Non-pigmented ciliary epithelial cell (primary cell): ENCODE data around the gene TECPR2.
A peak's percentile ranks its signal among the peaks of the same experiment; 100 is the strongest.

Experiments used
- DNase-seq: peaks from one replicate; pipeline ENCODE4 v3.0.0-alpha.2; 2010; ENCODE audit warnings: low read depth

The TECPR2 gene

GRCh38 chr14:102427642-102428041 lies 64.9 kb downstream of the TECPR2 start:
- DNase-seq, result no peak

- DNase-seq, result no peak
Measured at GRCh38 chr14:102430212-102430908, 67.6 kb downstream of the TECPR2 start.

GRCh38 chr14:102431751-102432150 lies 69.0 kb downstream of the TECPR2 start:
- DNase-seq, result no peak

- no peak for DNase-seq
Measured at GRCh38 chr14:102434647-102435175, 72.0 kb downstream of the TECPR2 start.

GRCh38 chr14:102437997-102438915 lies 75.5 kb downstream of the TECPR2 start:
- peak; percentile 18 for DNase-seq

GRCh38 chr14:102439556-102439955 lies 76.8 kb downstream of the TECPR2 start:
- DNase-seq, result no peak

GRCh38 chr14:102440392-102440791 lies 77.7 kb downstream of the TECPR2 start:
- no peak for DNase-seq

- DNase-seq, result no peak
Measured at GRCh38 chr14:102442241-102443211, 79.8 kb downstream of the TECPR2 start.

GRCh38 chr14:102445066-102445465 lies 82.3 kb downstream of the TECPR2 start:
- DNase-seq, result no peak

- DNase-seq, result no peak
Measured at GRCh38 chr14:102445641-102446040, 82.9 kb downstream of the TECPR2 start.

GRCh38 chr14:102450206-102451063 lies 87.7 kb downstream of the TECPR2 start:
- DNase-seq, result no peak

- DNase-seq, result no peak
Measured at GRCh38 chr14:102451064-102451352, 88.3 kb downstream of the TECPR2 start.

GRCh38 chr14:102452302-102452701 lies 89.6 kb downstream of the TECPR2 start:
- DNase-seq, result no peak

GRCh38 chr14:102454711-102455110 lies 92.0 kb downstream of the TECPR2 start:
- DNase-seq, result no peak

GRCh38 chr14:102457509-102457908 lies 94.8 kb downstream of the TECPR2 start:
- DNase-seq, result no peak

- DNase-seq, result no peak
Measured at GRCh38 chr14:102461490-102462338, 99.0 kb downstream of the TECPR2 start.

- DNase-seq, result no peak
Measured at GRCh38 chr14:102462391-102462790, 99.7 kb downstream of the TECPR2 start.

GRCh38 chr14:102464006-102464405 lies 101.3 kb downstream of the TECPR2 start:
- no peak for DNase-seq

- no peak for DNase-seq
Measured at GRCh38 chr14:102464846-102465341, 102.2 kb downstream of the TECPR2 start.

GRCh38 chr14:102469261-102469660 lies 106.5 kb downstream of the TECPR2 start:
- DNase-seq, result no peak
